Kidney (tissue), 14 donors: ENCODE data around the gene NOTCH2. TPM values are rescaled to one million over a fixed set of nuclear protein-coding genes. Genes with fewer than 3 reads are reported as not detected.

Experiments
- DNase-seq, 5 donors: peaks; one replicate each; pipeline ENCODE4 v3.0.0-alpha.2; 2013 to 2020
- FAIRE-seq: peaks from 2 replicates; lab custom pipeline; 2012; peaks lifted over from hg19 to GRCh38; lab: Jason Lieb, UNC
- H3K27ac ChIP-seq, 2 donors: one replicate each; pipeline ENCODE4 v1.7.0; 2013; ENCODE audit warnings: low read depth in 2 of 2, low read length in 2 of 2, inconsistent platforms in 1 of 2
- H3K27me3 ChIP-seq: one replicate; pipeline ENCODE4 v1.7.1; 2013; ENCODE audit warnings: low read length, inconsistent platforms; ENCODE audit not compliant: control insufficient read depth, insufficient read depth
- H3K36me3 ChIP-seq, 3 donors: one replicate each; pipeline versions ENCODE4 v1.7.0 to v1.7.1; 2013; ENCODE audit warnings: low read length in 3 of 3, control low read depth in 1 of 3, inconsistent platforms in 1 of 3; ENCODE audit not compliant: insufficient read depth in 3 of 3, control insufficient read depth in 2 of 3
- H3K4me1 ChIP-seq, 3 donors: one replicate each; pipeline versions ENCODE4 v1.7.0 to v1.7.1; 2013; ENCODE audit warnings: low read length in 3 of 3, inconsistent platforms in 1 of 3, low read depth in 1 of 3; ENCODE audit not compliant: control insufficient read depth in 2 of 3, insufficient read depth in 2 of 3
- H3K4me3 ChIP-seq, 3 donors: one replicate each; pipeline versions ENCODE4 v1.7.0 to v1.8.1; 2013; ENCODE audit warnings: low read length in 3 of 3, control low read depth in 1 of 3, inconsistent platforms in 1 of 3
- H3K9ac ChIP-seq, 3 donors: one replicate each; pipeline versions ENCODE4 v1.7.0 to v1.7.1; 2013; ENCODE audit warnings: low read length in 3 of 3, control low read depth in 1 of 3, inconsistent platforms in 1 of 3
- H3K9me3 ChIP-seq, 3 donors: one replicate each; pipeline versions ENCODE4 v1.7.0 to v1.7.1; 2013; ENCODE audit warnings: low read length in 3 of 3, control low read depth in 1 of 3, inconsistent platforms in 1 of 3; ENCODE audit not compliant: control insufficient read depth in 2 of 3, insufficient read depth in 1 of 3
- CTCF ChIP-seq: IDR thresholded peaks from 3 replicates; pipeline ENCODE4 v1.5.1; 2012; ENCODE audit warnings: mild to moderate bottlenecking, moderate library complexity, borderline replicate concordance; ENCODE audit not compliant: insufficient read depth; ENCODE audit errors: extremely low read depth
- intact Hi-C: fragments of 100-400 bp; cut with DNase I; formaldehyde crosslinking; loops from one replicate; pipeline ENCODE4 v1.11.1; 2022
- polyA plus RNA-seq: library from polyadenylated mRNA; stranded (reverse); fragments of 350-450 nt; fragmentation: Illumina TruSeq; extraction: RNeasy Lipid Tissue Mini Kit (QIAGEN cat#74804); gene quantifications from one replicate; pipeline ENCODE4 v1.2.3, GENCODE V29; 2014; ENCODE audit warnings: low read depth, low replicate concordance; ENCODE audit not compliant: insufficient read depth
- total RNA-seq: library from RNA; stranded (reverse); fragmentation: NEBNext Ultra II Directional; extraction: Animal tissue kit (Norgen Biotek cat#: 25700); gene quantifications from one replicate; pipeline ENCODE4 v1.2.1, GENCODE V29; 2021
- donor health status: control.
- donor health status: control.
- donor health status: control.
- donor health status: control.
- donor health status: control.
- donor health status: DM: yes; HTN: yes; CAD: no.
- donor health status: Normal renal cell carcinoma (clear cell type).

Gene NOTCH2
- total and polyA plus RNA-seq, 2 donors from 2014 or later, result 4.9 to 113 TPM

GRCh38 chr1:119986007-119986497, 83.4 kb downstream of the NOTCH2 start:
- TF ChIP-seq CTCF, result no peak
- Histone ChIP-seq H3K36me3 (peaks cover 2 to 10% (median 2%) of the 10 kb centered on the region in 3 donors), H3K27ac (no peak overlapping the region), H3K9ac (no peak overlapping the region), H3K9me3 (no peaks in the 10 kb centered on the region), H3K4me3 (no peak overlapping the region), H3K4me1 (peaks cover 0 to 5% (median 4%) of the 10 kb centered on the region in 3 donors), H3K27me3 (no peaks in the 10 kb centered on the region)
- intact Hi-C loops, result no loop called here
- DNase-seq, result peak in 1 of 5 donors; percentile 63
- no peak for FAIRE-seq

DNA sequence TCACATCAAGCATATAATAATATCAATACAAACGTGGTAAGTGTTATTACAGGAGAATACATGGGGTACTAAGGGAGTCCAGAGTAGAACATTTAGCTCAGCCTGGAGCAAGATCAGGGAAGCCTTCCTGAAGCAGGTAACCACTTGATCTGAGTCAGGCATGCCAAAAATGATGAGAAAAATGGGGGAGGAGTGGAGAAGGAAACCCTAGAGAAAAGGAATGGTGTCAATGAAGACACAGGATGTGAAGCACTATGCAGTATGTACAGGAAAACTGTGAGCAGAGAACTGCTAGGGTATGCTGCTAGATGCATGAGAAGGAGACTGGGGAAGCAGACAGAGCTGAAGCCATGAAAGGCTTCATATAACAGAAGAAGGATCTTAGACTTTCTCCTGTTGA, 84.7 kb downstream of the NOTCH2 start:
- no peak overlapping the region for H3K9ac ChIP-seq
- no peak overlapping the region for H3K27ac ChIP-seq
- FAIRE-seq (no peak), DNase-seq (no peak)
- no peak for TF ChIP-seq CTCF
- no peaks in the 10 kb centered on the region for H3K27me3 ChIP-seq
- no peak overlapping the region for H3K4me3 ChIP-seq
- peaks cover 0 to 5% (median 4%) of the 10 kb centered on the region in 3 donors for H3K4me1 ChIP-seq
- no peaks in the 10 kb centered on the region for H3K9me3 ChIP-seq
- peaks cover 2 to 10% (median 2%) of the 10 kb centered on the region in 3 donors for H3K36me3 ChIP-seq
- intact Hi-C loops, result no loop called here

DNA sequence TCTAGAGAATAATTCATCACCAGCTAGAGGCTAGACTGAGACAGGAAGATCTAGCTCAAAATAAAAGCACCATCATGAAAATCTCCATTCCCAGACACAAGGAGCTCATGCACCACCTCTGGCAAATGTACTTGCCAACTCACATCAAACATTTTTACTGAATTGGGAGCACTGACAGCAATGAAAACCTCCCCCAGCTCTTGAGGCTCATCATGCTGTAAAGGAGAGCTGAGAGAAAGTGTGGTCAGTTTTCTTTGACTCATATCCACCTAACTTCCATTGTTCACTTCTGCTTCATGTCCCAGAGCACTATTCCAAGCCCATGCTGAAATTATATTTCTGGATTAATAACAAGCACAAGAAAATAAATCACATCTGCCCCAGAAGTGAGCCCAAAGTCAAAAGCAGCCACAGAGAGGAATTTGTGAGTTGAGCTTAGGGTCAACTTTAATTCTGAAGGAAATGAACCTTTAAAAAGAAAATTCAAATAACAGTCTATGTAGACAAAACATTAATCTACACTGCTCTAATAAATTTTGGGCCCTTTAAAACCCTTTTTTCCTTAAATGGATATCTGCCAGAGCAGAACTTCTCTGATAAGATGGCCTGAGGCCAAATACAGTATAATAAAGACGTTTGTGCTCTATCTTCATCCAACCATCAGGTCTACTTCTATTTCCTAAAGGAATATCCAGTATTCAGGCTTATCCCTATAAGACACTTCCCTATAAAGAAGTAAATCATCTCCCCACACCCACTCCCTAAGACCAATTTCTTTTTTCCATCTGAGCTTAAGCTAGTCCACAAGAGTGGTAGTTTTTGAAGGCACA, 87.3 kb downstream of the NOTCH2 start:
- H3K27ac ChIP-seq, result peak overlapping the region in 1 of 2 donors; percentile 23
- no peak for FAIRE-seq
- TF ChIP-seq CTCF, result no peak

More for the DNA sequence above, 87.3 kb downstream of the NOTCH2 start:
- DNase-seq, result peak in 3 of 5 donors; percentile 52 to 91 (median 85)
- intact Hi-C loops, result no loop called here
- peaks cover 0 to 5% (median 4%) of the 10 kb centered on the region in 3 donors for H3K4me1 ChIP-seq
- no peak overlapping the region for H3K9ac ChIP-seq
- peaks cover 2 to 10% (median 2%) of the 10 kb centered on the region in 3 donors for H3K36me3 ChIP-seq
- H3K27me3 ChIP-seq, result no peaks in the 10 kb centered on the region
- no peak overlapping the region for H3K4me3 ChIP-seq
- H3K9me3 ChIP-seq, result no peaks in the 10 kb centered on the region
